HepG2 (cell line): ENCODE measurements around the gene S100A13. TPM values are rescaled to one million over a fixed set of nuclear protein-coding genes. Genes with fewer than 3 reads are reported as not detected.

ENCODE experiments used
- ARHGAP35 ChIP-seq: sonication (generic); formaldehyde crosslinking; IDR thresholded peaks from 2 replicates; pipeline ENCODE4 v1.9.0; 2022; ENCODE audit warnings: mild to moderate bottlenecking, inconsistent platforms, moderate library complexity, missing genetic modification reagents, borderline replicate concordance
- CBX1 ChIP-seq: IDR thresholded peaks from one replicate; pipeline ENCODE4 v1.6.1; 2016; ENCODE audit warnings: antibody characterized with exemption, low read depth
- HCFC1 ChIP-seq: fragments of 150-350 bp; IDR thresholded peaks from 2 replicates; pipeline ENCODE4 v1.6.1; 2014; ENCODE audit warnings: low read depth, low read length
- KAT7 ChIP-seq: IDR thresholded peaks from 2 replicates; pipeline ENCODE4 v1.6.1; 2018; ENCODE audit warnings: borderline replicate concordance, missing compliant biosample characterization
- KLF12 ChIP-seq: sonication (generic); formaldehyde crosslinking; IDR thresholded peaks from 2 replicates; pipeline ENCODE4 v1.4.0; 2020; ENCODE audit warnings: missing genetic modification reagents, borderline replicate concordance
- NR2C2 ChIP-seq: sonication (generic); formaldehyde crosslinking; IDR thresholded peaks from 2 replicates; pipeline ENCODE4 v1.4.0; 2020; ENCODE audit warnings: missing genetic modification reagents, mild to moderate bottlenecking, moderate library complexity, borderline replicate concordance
- ONECUT2 ChIP-seq: sonication (generic); formaldehyde crosslinking; IDR thresholded peaks from 2 replicates; pipeline ENCODE4 v1.4.0; 2020; ENCODE audit warnings: missing genetic modification reagents
- SMAD9 ChIP-seq: sonication (generic); formaldehyde crosslinking; IDR thresholded peaks from 2 replicates; pipeline ENCODE4 v1.5.1; 2020; ENCODE audit warnings: mild to moderate bottlenecking, missing genetic modification reagents
- SP1 ChIP-seq, 2 experiments: fragments of 450-650 bp in 1 of 2; sonication (generic) in 1 of 2; formaldehyde crosslinking in 1 of 2; IDR thresholded peaks; 2 replicates each; pipeline versions ENCODE4 v1.4.0 to v1.6.1; 2016 to 2020; ENCODE audit warnings: missing genetic modification reagents in 1 of 2
- STAT5B ChIP-seq: sonication (generic); formaldehyde crosslinking; IDR thresholded peaks from 2 replicates; pipeline ENCODE4 v1.4.0; 2020; ENCODE audit warnings: missing genetic modification reagents
- SUZ12 ChIP-seq: fragments of 150-350 bp; IDR thresholded peaks from 2 replicates; pipeline ENCODE4 v1.6.1; 2014; ENCODE audit warnings: low read depth, low read length
- TBL1XR1 ChIP-seq: fragments of 150-350 bp; IDR thresholded peaks from 2 replicates; pipeline ENCODE4 v1.6.1; 2014; ENCODE audit warnings: borderline replicate concordance, low read length; ENCODE audit not compliant: partially characterized antibody
- THAP11 ChIP-seq: IDR thresholded peaks from 2 replicates; pipeline ENCODE4 v1.6.1; 2016; ENCODE audit warnings: missing biosample characterization, missing genetic modification reagents
- TSC22D2 ChIP-seq: sonication (generic); formaldehyde crosslinking; IDR thresholded peaks from 2 replicates; pipeline ENCODE4 v1.5.1; 2020; ENCODE audit warnings: missing genetic modification reagents, mild to moderate bottlenecking, borderline replicate concordance
- ZFP36 ChIP-seq: fragments of 150-350 bp; IDR thresholded peaks from 2 replicates; pipeline ENCODE4 v1.6.1; 2018; ENCODE audit warnings: borderline replicate concordance, low read length, low read depth; ENCODE audit not compliant: partially characterized antibody
- ZNF362 ChIP-seq: sonication (generic); formaldehyde crosslinking; IDR thresholded peaks from 2 replicates; pipeline ENCODE4 v1.4.0; 2020; ENCODE audit warnings: missing genetic modification reagents, mild to moderate bottlenecking, borderline replicate concordance
- ZNF503 ChIP-seq: sonication (generic); formaldehyde crosslinking; IDR thresholded peaks from 2 replicates; pipeline ENCODE4 v1.4.0; 2020; ENCODE audit warnings: missing genetic modification reagents
- ZNF605 ChIP-seq: sonication (generic); formaldehyde crosslinking; IDR thresholded peaks from 2 replicates; pipeline ENCODE4 v1.8.0; 2022; ENCODE audit warnings: mild to moderate bottlenecking, missing genetic modification reagents
- ZNF768 ChIP-seq: sonication (generic); formaldehyde crosslinking; IDR thresholded peaks from 2 replicates; pipeline ENCODE4 v1.4.0; 2020; ENCODE audit warnings: missing genetic modification reagents
- ZNF770 ChIP-seq: sonication (generic); formaldehyde crosslinking; IDR thresholded peaks from 2 replicates; pipeline ENCODE4 v1.5.0; 2020; ENCODE audit warnings: mild to moderate bottlenecking, missing genetic modification reagents
- ZSCAN31 ChIP-seq: sonication (generic); formaldehyde crosslinking; IDR thresholded peaks from 2 replicates; pipeline ENCODE4 v1.5.0; 2020; ENCODE audit warnings: low read depth, mild to moderate bottlenecking, missing genetic modification reagents
- polyA plus RNA-seq, 8 experiments: library from polyadenylated mRNA; depleted of rRNA in 3 of 8; stranded (reverse) in 7 of 8; unstranded in 1 of 8; fragments of >200 nt; fragmentation: Illumina TruSeq in 4 of 8; extraction: Trizol in 4 of 8; gene quantifications; 2 replicates each; pipeline versions ENCODE4 v1.2.1 to v1.2.3, GENCODE V29; 2011 to 2016; ENCODE audit warnings: low read depth in 4 of 8, missing spikeins in 1 of 8, mixed read lengths in 1 of 8; ENCODE audit not compliant: insufficient read depth in 1 of 8
- total RNA-seq, 5 experiments: library from RNA; depleted of rRNA; stranded (reverse); fragments of >200 nt; fragmentation: Illumina TruSeq; extraction: Trizol; gene quantifications; 2 replicates each; pipeline ENCODE4 v1.2.3, GENCODE V29; 2016; ENCODE audit warnings: low read depth in 1 of 5

S100A13 gene
- total and polyA plus RNA-seq, 2 of the 13 experiments (the other 11 are each of a cell fraction or from before 2014, with no cell fraction given): 89.5 to 172 TPM

- TF ChIP-seq ZNF770 (CRISPR knock-in tag): peak; percentile 49
- TF ChIP-seq ZNF768: no peak
- no peak for TF ChIP-seq HCFC1
- 0 out of 2 replicates have a peak, but pooled peaks have one; percentile 47 for TF ChIP-seq ZSCAN31 (CRISPR knock-in tag)
- no peak for TF ChIP-seq KLF12 (CRISPR knock-in tag)
- no peak for TF ChIP-seq TBL1XR1
- TF ChIP-seq CBX1: no peak
- TF ChIP-seq SMAD9 (CRISPR knock-in tag): no peak
- no peak for TF ChIP-seq SUZ12
- no peak for TF ChIP-seq ZFP36
- no peak for TF ChIP-seq TSC22D2
- peak; percentile 81 for TF ChIP-seq ZNF605
- TF ChIP-seq ZNF362: peak; percentile 76; the same call in 1 of the 2 replicates
- TF ChIP-seq STAT5B (CRISPR knock-in tag): no peak
- TF ChIP-seq ZNF503 (CRISPR knock-in tag): no peak
- TF ChIP-seq THAP11: peak; percentile 87
- peak; percentile 71 for TF ChIP-seq ONECUT2 (CRISPR knock-in tag)
- TF ChIP-seq KAT7 (CRISPR knock-in tag): no peak
- TF ChIP-seq SP1 (IDR thresholded peaks at IDR 0.05): no peak
- no peak for TF ChIP-seq SP1 (CRISPR knock-in tag; IDR thresholded peaks at IDR 0.05)
- TF ChIP-seq NR2C2 (CRISPR knock-in tag): no peak; the same call in 1 of the 2 replicates
- no peak for TF ChIP-seq ARHGAP35 (CRISPR knock-in tag)
These were observed 43.7 kb upstream of the S100A13 start, which contains the start of gene ILF2 (continued) for GRCh38 chr1:153670859-153671627.
